Fibroblast of peridontal ligament (primary cell): ENCODE results near the gene DCDC1.

Source experiments
- DNase-seq: peaks from one replicate; pipeline ENCODE4 v3.0.0-alpha.2; 2010; ENCODE audit errors: extremely low read depth

Gene DCDC1

DNA sequence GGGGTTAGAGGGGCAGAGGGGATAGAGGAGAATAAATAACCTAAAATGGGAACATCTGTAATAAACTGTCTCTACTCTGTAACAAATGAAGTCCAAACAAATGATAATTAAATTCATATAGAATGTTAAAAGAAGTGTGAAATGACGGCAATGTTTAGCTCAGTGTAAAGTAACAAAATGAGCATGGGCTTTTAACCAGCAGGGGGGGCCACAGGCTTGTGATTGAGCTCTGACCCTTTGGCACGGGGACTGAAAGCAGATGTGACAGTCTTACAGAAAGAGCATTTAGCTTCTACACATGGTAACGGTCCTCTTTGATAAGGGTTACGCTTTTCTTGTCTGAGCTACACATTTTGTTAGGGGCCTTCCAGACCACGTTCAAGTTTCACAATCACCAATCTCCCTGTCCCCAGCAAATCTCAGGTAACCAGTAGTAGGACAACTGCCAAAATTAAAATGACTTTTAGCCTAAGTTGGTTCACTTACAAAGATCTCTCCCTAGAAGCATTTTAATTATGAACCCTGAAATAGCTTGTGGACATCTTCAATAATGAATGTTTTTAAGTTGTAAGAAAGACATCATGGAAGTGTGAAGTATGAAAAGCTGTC is 262.5 kb downstream of the DCDC1 start:
- peak; percentile 25 for DNase-seq

- no peak for DNase-seq
Measured at GRCh38 chr11:31106326-31106725, 263.2 kb downstream of the DCDC1 start.

GRCh38 chr11:31102875-31103274 is 266.7 kb downstream of the DCDC1 start:
- no peak for DNase-seq

GRCh38 chr11:31102316-31102715 is 267.2 kb downstream of the DCDC1 start:
- no peak for DNase-seq

- no peak for DNase-seq
Measured at GRCh38 chr11:31096191-31096805, 273.2 kb downstream of the DCDC1 start.

GRCh38 chr11:31092638-31093037 is 276.9 kb downstream of the DCDC1 start:
- no peak for DNase-seq

DNA sequence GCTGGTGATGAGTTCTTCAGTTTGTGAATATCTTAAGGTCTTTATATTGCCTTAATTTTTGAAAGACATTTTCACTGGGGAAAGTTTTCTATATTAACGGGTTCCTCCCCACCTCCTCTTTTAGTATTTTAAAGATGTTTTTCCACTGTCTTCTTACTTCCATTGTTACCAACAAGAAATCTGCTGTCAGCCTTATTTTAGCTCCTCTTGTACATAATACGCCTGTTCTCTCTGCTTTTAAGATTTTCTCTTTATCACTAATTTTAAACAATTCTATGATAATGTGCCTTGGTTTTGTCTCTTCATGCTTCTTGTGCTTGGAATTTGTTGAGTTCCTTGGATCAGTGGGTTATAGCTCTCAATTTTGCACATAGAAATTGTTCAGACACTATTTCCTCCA is 280.4 kb downstream of the DCDC1 start:
- no peak for DNase-seq

GRCh38 chr11:31069447-31070205 is 299.9 kb downstream of the DCDC1 start:
- DNase-seq: no peak

GRCh38 chr11:31060880-31061279 is 308.7 kb downstream of the DCDC1 start:
- no peak for DNase-seq

GRCh38 chr11:31059529-31059928 is 310.0 kb downstream of the DCDC1 start:
- DNase-seq: no peak

DNA sequence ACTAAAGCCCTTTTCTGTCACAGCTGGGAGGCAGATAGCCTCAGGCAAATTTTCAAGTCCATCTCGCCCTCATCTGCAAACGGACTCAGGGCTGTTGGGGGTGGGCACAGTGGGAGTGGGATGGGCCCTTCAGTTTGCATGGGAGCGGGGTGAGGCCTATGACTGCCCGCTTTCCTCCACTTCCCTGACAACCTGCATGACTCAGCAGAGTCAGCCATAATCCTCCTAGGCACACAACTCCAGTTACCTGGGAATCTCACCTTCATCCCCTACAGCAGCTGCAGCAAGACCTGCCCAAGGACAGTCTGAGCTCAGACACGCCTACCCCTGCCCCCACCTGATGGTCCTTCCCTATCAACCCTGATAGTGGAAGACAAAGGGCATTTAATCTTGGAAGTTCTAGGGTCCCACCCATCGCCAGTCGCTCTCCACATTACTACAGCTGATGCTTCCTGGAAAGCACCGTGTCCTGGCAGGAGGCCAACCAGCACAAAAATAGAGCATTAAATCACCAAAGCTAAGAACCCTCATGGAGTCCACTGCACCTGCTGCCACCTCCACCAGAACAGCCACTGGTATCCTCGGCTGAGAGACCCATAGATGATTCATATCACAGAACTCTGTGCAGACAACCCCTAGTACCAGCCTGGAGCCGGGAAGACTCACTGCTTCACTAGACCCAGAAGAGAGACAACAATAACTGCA is 319.3 kb downstream of the DCDC1 start:
- DNase-seq: no peak

DNA sequence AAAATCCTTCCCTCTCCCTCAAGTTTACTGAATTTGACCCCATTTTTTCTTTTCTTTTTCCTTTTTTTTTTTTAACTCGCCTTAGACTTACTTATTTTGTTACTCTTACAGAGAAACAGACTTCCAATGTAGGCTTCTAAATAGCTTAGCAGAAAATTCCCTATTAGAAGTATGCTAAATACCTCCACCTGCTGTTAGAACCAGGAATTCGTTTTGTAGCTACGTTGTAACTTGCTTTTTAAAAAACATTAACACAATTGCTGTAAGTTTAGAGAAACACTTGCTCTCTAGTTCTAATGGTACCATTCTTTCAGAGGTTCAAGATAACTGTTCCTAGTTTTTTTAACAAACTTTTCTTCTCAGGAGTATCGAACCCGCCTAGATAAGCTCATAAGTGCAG is 324.2 kb downstream of the DCDC1 start:
- DNase-seq: peak; percentile 41

- no peak for DNase-seq
Measured at GRCh38 chr11:31030138-31030792, 339.3 kb downstream of the DCDC1 start.

- no peak for DNase-seq
Measured at GRCh38 chr11:31026315-31026714, 343.2 kb downstream of the DCDC1 start.

GRCh38 chr11:31022080-31022479 is 347.5 kb downstream of the DCDC1 start:
- no peak for DNase-seq

DNA sequence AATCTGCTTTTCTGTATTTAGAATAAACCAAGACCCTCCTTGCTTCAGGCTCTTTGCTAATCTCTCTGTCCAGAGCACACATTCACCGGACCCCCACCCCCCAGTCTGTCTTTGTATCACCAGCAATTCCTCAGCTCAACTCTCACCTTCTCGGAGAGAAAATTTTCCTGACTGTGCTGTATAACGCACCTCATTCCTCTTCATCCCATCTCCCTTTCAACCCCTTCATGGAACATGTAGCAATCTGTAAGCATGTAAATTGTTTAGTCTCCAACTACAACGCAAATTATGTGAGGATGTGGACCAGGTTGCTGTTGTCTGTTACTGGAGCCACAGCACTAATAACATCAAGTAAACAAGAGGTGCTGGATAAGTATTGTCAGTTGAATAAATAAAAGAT is 349.8 kb downstream of the DCDC1 start:
- DNase-seq: no peak

DNA sequence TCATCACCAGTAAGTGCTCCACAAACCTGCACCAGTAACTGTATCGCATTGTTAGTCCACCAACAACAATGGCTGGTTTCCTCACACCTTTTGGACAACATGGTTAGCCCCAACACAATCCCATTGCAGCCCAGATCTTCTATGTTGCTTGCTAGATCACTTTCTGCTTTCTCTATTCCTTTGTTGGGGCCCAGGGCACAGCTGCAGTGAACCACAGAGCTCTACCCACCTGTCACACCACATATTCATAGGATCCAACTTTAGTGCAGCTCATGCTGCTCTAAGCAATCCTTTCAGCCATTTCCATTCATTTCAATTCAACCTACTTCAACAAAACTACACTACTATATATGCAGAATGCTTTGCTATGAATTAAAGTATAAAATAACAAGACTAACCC is 364.3 kb downstream of the DCDC1 start:
- DNase-seq: no peak

- no peak for DNase-seq
Measured at GRCh38 chr11:31001427-31001826, 368.1 kb downstream of the DCDC1 start.

- no peak for DNase-seq
Measured at GRCh38 chr11:31000381-31000780, 369.2 kb downstream of the DCDC1 start.

GRCh38 chr11:30992513-30992849 is 377.1 kb downstream of the DCDC1 start:
- no peak for DNase-seq

GRCh38 chr11:30991802-30992512 is 377.6 kb downstream of the DCDC1 start:
- no peak for DNase-seq

- DNase-seq: no peak
Measured at GRCh38 chr11:30991376-30991775, 378.2 kb downstream of the DCDC1 start.
